WTC11 (cell line): ENCODE measurements around the gene ARHGAP6. TPM values are rescaled to one million over a fixed set of nuclear protein-coding genes. Genes with fewer than 3 reads are reported as not detected.

Experiments
- ATAC-seq: fragments of 200-7000 bp; cut with Tn5 transposase; 2 replicates; pipeline ENCODE4 v1.10.0; 2021; ENCODE audit warnings: mild to moderate bottlenecking, moderate library complexity
- CTCF ChIA-PET: fragments of 300-600 bp; sonication (Branson Sonifier 250); formaldehyde crosslinking; loops from one replicate; lab custom pipeline; 2021; ENCODE audit warnings: antibody characterized with exemption; lab: Charles Lee
- POLR2A ChIA-PET: fragments of 350-600 bp; sonication (Branson Sonifier 250); formaldehyde crosslinking; loops from one replicate; lab custom pipeline; 2021; ENCODE audit warnings: antibody characterized with exemption; lab: Charles Lee
- DNase-seq: peaks from one replicate; pipeline ENCODE4 v3.0.0; 2021; ENCODE audit warnings: low spot score
- H3K27ac Mint-ChIP-seq: 2 replicates; pipeline ENCODE4 v1.8.0; 2021; ENCODE audit warnings: mixed read lengths
- H3K27me3 Mint-ChIP-seq: 2 replicates; pipeline ENCODE4 v1.8.0; 2021; ENCODE audit warnings: low read depth, mild to moderate bottlenecking, moderate library complexity, mixed read lengths
- H3K36me3 Mint-ChIP-seq: 2 replicates; pipeline ENCODE4 v1.8.0; 2021; ENCODE audit warnings: mixed read lengths
- H3K4me1 Mint-ChIP-seq: 2 replicates; pipeline ENCODE4 v1.8.0; 2022; ENCODE audit warnings: mixed read lengths
- H3K4me3 Mint-ChIP-seq: 2 replicates; pipeline ENCODE4 v1.8.0; 2021; ENCODE audit warnings: mild to moderate bottlenecking, moderate library complexity, mixed read lengths
- H3K9me3 Mint-ChIP-seq: 2 replicates; pipeline ENCODE4 v1.8.0; 2021; ENCODE audit warnings: mixed read lengths
- EMX1 ChIP-seq: fragments of 250-450 bp; sonication (Bioruptor Pico); IDR thresholded peaks from 2 replicates; pipeline ENCODE4 v1.8.0; 2021; ENCODE audit warnings: mild to moderate bottlenecking
- ESRRA ChIP-seq: sonication (generic); formaldehyde crosslinking; IDR thresholded peaks from 2 replicates; pipeline ENCODE4 v1.8.1; 2022; ENCODE audit warnings: mild to moderate bottlenecking, missing genetic modification reagents, borderline replicate concordance
- GABPB1 ChIP-seq: sonication (generic); formaldehyde crosslinking; IDR thresholded peaks from 2 replicates; pipeline ENCODE4 v1.8.1; 2023; ENCODE audit warnings: mild to moderate bottlenecking, missing genetic modification reagents
- JUN ChIP-seq: sonication (generic); formaldehyde crosslinking; IDR thresholded peaks from 2 replicates; pipeline ENCODE4 v1.8.0; 2023; ENCODE audit warnings: mild to moderate bottlenecking, missing genetic modification reagents
- MXD4 ChIP-seq: fragments of 250-450 bp; sonication (Bioruptor Pico); IDR thresholded peaks from 2 replicates; pipeline ENCODE4 v1.8.0; 2021; ENCODE audit warnings: mild to moderate bottlenecking, moderate library complexity, borderline replicate concordance
- PRRX2 ChIP-seq: fragments of 250-450 bp; sonication (Bioruptor Pico); IDR thresholded peaks from 2 replicates; pipeline ENCODE4 v1.8.0; 2021; ENCODE audit warnings: mild to moderate bottlenecking
- RORB ChIP-seq: fragments of 250-450 bp; sonication (Bioruptor Pico); IDR thresholded peaks from 2 replicates; pipeline ENCODE4 v1.9.0; 2021; ENCODE audit warnings: mild to moderate bottlenecking
- SP1 ChIP-seq: sonication (generic); formaldehyde crosslinking; conservative IDR thresholded peaks from 2 replicates; pipeline ENCODE4 v1.8.1; 2022; ENCODE audit warnings: missing genetic modification reagents
- ZNF219 ChIP-seq: sonication (generic); formaldehyde crosslinking; IDR thresholded peaks from 2 replicates; pipeline ENCODE4 v1.8.0; 2023; ENCODE audit warnings: missing genetic modification reagents, mild to moderate bottlenecking, borderline replicate concordance
- total RNA-seq: library from RNA; stranded (reverse); gene quantifications from 3 replicates; pipeline ENCODE4 v1.2.3, GENCODE V29; 2021
- TF ChIP-seq, protein P1 (sequence below): sonication (generic); formaldehyde crosslinking; IDR thresholded peaks from 2 replicates; pipeline ENCODE4 v1.8.1; 2022; ENCODE audit warnings: low read depth, mild to moderate bottlenecking, moderate library complexity, missing genetic modification reagents, borderline replicate concordance
- TF ChIP-seq, protein P2 (sequence below): sonication (generic); formaldehyde crosslinking; IDR thresholded peaks from 2 replicates; pipeline ENCODE4 v1.8.0; 2023; ENCODE audit warnings: missing genetic modification reagents, mild to moderate bottlenecking, borderline replicate concordance
- TF ChIP-seq, protein P3 (sequence below): fragments of 250-450 bp; sonication (Bioruptor Pico); IDR thresholded peaks from 2 replicates; pipeline ENCODE4 v1.9.0; 2021; ENCODE audit warnings: mild to moderate bottlenecking, borderline replicate concordance
- TF ChIP-seq, protein P4 (sequence below): sonication (generic); formaldehyde crosslinking; IDR thresholded peaks from 2 replicates; pipeline ENCODE4 v1.8.1; 2023; ENCODE audit warnings: mild to moderate bottlenecking, missing genetic modification reagents, borderline replicate concordance
- TF ChIP-seq, protein P5 (sequence below): sonication (generic); formaldehyde crosslinking; IDR thresholded peaks from 2 replicates; pipeline ENCODE4 v1.8.1; 2022; ENCODE audit warnings: low read depth, missing genetic modification reagents, borderline replicate concordance
- TF ChIP-seq, protein P6 (sequence below): sonication (generic); formaldehyde crosslinking; IDR thresholded peaks from 2 replicates; pipeline ENCODE4 v1.8.1; 2023; ENCODE audit warnings: mild to moderate bottlenecking, missing genetic modification reagents, moderate library complexity

The ARHGAP6 gene
- total RNA-seq, 1 experiment from 2014 or later = 1.0 TPM

DNA sequence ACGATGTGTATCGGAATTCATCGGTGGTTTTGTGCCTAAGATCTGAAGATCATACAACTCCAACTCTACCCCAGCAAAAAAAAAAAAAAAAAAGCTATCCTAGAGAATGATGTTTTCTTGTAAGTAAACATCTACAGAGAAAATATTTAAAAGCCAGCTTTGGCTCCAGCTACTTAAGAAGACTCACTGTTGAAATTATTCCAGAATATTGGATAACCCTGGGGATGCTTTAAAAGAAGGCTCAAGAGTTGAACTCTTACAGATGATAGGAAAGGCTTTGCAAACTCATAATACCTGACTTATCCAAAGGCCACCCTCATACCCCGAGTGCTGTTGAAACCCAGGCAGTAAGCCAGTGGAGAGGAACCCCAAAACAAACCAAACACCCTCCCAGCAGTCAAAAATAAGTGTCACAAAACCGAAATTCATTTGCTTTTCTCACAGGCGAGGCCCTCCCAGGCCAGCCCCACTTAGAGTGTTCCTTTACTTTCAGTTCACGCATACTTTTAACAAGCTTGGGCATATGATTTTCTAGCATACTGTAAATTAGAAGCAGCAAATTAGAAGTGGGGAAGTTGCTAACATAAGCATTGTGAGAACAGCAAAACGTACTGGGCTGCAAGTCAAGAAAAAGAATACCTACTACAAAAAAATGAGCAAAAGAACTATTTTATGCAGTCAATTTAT, 375.2 kb downstream of the ARHGAP6 start:
- H3K4me1 Mint-ChIP-seq = 0 out of 2 replicates have a peak, but pooled peaks cover 1% of the 10 kb centered on the region
- no peak overlapping the region for H3K4me3 Mint-ChIP-seq
- no peaks in the 10 kb centered on the region for H3K36me3 Mint-ChIP-seq
- peaks cover 47% of the 10 kb centered on the region for H3K27me3 Mint-ChIP-seq
- POLR2A ChIA-PET = no interaction called here
- no peaks in the 10 kb centered on the region for H3K9me3 Mint-ChIP-seq
- H3K27ac Mint-ChIP-seq = no peak overlapping the region
- no peak for TF ChIP-seq RORB (CRISPR knock-in tag)
- TF ChIP-seq, protein P1, sequence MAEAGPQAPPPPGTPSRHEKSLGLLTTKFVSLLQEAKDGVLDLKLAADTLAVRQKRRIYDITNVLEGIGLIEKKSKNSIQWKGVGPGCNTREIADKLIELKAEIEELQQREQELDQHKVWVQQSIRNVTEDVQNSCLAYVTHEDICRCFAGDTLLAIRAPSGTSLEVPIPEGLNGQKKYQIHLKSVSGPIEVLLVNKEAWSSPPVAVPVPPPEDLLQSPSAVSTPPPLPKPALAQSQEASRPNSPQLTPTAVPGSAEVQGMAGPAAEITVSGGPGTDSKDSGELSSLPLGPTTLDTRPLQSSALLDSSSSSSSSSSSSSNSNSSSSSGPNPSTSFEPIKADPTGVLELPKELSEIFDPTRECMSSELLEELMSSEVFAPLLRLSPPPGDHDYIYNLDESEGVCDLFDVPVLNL = no peak
- TF ChIP-seq, all 79 proteins: peak for 0
- CTCF ChIA-PET = no interaction called here
- ATAC-seq (no peak), DNase-seq (no peak)

DNA sequence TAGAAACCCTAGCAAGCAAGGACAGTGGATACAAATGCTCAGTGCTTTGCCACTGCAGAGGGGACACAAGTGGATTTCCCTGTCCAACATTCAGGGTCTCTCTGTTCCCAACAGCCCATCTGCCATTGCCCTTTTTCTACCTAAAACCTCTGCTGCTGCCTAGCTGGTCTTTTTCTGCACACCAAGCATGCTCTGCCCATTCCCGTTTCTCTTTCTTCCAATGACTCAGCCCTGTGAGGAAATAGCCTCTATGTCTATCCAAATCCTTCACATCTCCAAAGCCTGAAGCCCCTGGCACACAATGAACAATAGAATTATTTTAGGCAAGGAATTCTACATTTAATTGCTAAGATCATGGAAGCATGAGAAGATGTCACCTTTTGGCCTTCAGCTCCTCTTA, 378.2 kb downstream of the ARHGAP6 start:
- Mint-ChIP-seq H3K9me3 (no peaks in the 10 kb centered on the region), H3K27ac (no peak overlapping the region), H3K27me3 (peaks cover 21% of the 10 kb centered on the region), H3K4me1 (no peaks in the 10 kb centered on the region), H3K36me3 (no peaks in the 10 kb centered on the region), H3K4me3 (no peak overlapping the region)
- DNase-seq (no peak), ATAC-seq (no peak)
- ChIA-PET CTCF (no interaction called here), POLR2A (no interaction called here)
- TF ChIP-seq SP1 (CRISPR knock-in tag) (no peak), JUN (CRISPR knock-in tag) (no peak), PRRX2 (CRISPR knock-in tag) (no peak), GABPB1 (CRISPR knock-in tag) (no peak), MXD4 (CRISPR knock-in tag) (no peak), ZNF219 (CRISPR knock-in tag) (no peak), ESRRA (CRISPR knock-in tag) (no peak), EMX1 (no peak)
- TF ChIP-seq, protein P2, sequence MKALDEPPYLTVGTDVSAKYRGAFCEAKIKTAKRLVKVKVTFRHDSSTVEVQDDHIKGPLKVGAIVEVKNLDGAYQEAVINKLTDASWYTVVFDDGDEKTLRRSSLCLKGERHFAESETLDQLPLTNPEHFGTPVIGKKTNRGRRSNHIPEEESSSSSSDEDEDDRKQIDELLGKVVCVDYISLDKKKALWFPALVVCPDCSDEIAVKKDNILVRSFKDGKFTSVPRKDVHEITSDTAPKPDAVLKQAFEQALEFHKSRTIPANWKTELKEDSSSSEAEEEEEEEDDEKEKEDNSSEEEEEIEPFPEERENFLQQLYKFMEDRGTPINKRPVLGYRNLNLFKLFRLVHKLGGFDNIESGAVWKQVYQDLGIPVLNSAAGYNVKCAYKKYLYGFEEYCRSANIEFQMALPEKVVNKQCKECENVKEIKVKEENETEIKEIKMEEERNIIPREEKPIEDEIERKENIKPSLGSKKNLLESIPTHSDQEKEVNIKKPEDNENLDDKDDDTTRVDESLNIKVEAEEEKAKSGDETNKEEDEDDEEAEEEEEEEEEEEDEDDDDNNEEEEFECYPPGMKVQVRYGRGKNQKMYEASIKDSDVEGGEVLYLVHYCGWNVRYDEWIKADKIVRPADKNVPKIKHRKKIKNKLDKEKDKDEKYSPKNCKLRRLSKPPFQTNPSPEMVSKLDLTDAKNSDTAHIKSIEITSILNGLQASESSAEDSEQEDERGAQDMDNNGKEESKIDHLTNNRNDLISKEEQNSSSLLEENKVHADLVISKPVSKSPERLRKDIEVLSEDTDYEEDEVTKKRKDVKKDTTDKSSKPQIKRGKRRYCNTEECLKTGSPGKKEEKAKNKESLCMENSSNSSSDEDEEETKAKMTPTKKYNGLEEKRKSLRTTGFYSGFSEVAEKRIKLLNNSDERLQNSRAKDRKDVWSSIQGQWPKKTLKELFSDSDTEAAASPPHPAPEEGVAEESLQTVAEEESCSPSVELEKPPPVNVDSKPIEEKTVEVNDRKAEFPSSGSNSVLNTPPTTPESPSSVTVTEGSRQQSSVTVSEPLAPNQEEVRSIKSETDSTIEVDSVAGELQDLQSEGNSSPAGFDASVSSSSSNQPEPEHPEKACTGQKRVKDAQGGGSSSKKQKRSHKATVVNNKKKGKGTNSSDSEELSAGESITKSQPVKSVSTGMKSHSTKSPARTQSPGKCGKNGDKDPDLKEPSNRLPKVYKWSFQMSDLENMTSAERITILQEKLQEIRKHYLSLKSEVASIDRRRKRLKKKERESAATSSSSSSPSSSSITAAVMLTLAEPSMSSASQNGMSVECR = no peak
- TF ChIP-seq, protein P3, sequence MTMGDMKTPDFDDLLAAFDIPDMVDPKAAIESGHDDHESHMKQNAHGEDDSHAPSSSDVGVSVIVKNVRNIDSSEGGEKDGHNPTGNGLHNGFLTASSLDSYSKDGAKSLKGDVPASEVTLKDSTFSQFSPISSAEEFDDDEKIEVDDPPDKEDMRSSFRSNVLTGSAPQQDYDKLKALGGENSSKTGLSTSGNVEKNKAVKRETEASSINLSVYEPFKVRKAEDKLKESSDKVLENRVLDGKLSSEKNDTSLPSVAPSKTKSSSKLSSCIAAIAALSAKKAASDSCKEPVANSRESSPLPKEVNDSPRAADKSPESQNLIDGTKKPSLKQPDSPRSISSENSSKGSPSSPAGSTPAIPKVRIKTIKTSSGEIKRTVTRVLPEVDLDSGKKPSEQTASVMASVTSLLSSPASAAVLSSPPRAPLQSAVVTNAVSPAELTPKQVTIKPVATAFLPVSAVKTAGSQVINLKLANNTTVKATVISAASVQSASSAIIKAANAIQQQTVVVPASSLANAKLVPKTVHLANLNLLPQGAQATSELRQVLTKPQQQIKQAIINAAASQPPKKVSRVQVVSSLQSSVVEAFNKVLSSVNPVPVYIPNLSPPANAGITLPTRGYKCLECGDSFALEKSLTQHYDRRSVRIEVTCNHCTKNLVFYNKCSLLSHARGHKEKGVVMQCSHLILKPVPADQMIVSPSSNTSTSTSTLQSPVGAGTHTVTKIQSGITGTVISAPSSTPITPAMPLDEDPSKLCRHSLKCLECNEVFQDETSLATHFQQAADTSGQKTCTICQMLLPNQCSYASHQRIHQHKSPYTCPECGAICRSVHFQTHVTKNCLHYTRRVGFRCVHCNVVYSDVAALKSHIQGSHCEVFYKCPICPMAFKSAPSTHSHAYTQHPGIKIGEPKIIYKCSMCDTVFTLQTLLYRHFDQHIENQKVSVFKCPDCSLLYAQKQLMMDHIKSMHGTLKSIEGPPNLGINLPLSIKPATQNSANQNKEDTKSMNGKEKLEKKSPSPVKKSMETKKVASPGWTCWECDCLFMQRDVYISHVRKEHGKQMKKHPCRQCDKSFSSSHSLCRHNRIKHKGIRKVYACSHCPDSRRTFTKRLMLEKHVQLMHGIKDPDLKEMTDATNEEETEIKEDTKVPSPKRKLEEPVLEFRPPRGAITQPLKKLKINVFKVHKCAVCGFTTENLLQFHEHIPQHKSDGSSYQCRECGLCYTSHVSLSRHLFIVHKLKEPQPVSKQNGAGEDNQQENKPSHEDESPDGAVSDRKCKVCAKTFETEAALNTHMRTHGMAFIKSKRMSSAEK (CRISPR knock-in tag) = no peak
- TF ChIP-seq, protein P4, sequence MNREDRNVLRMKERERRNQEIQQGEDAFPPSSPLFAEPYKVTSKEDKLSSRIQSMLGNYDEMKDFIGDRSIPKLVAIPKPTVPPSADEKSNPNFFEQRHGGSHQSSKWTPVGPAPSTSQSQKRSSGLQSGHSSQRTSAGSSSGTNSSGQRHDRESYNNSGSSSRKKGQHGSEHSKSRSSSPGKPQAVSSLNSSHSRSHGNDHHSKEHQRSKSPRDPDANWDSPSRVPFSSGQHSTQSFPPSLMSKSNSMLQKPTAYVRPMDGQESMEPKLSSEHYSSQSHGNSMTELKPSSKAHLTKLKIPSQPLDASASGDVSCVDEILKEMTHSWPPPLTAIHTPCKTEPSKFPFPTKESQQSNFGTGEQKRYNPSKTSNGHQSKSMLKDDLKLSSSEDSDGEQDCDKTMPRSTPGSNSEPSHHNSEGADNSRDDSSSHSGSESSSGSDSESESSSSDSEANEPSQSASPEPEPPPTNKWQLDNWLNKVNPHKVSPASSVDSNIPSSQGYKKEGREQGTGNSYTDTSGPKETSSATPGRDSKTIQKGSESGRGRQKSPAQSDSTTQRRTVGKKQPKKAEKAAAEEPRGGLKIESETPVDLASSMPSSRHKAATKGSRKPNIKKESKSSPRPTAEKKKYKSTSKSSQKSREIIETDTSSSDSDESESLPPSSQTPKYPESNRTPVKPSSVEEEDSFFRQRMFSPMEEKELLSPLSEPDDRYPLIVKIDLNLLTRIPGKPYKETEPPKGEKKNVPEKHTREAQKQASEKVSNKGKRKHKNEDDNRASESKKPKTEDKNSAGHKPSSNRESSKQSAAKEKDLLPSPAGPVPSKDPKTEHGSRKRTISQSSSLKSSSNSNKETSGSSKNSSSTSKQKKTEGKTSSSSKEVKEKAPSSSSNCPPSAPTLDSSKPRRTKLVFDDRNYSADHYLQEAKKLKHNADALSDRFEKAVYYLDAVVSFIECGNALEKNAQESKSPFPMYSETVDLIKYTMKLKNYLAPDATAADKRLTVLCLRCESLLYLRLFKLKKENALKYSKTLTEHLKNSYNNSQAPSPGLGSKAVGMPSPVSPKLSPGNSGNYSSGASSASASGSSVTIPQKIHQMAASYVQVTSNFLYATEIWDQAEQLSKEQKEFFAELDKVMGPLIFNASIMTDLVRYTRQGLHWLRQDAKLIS (CRISPR knock-in tag) = no peak
- TF ChIP-seq, protein P5, sequence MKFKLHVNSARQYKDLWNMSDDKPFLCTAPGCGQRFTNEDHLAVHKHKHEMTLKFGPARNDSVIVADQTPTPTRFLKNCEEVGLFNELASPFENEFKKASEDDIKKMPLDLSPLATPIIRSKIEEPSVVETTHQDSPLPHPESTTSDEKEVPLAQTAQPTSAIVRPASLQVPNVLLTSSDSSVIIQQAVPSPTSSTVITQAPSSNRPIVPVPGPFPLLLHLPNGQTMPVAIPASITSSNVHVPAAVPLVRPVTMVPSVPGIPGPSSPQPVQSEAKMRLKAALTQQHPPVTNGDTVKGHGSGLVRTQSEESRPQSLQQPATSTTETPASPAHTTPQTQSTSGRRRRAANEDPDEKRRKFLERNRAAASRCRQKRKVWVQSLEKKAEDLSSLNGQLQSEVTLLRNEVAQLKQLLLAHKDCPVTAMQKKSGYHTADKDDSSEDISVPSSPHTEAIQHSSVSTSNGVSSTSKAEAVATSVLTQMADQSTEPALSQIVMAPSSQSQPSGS (CRISPR knock-in tag) = no peak
- TF ChIP-seq, protein P6, sequence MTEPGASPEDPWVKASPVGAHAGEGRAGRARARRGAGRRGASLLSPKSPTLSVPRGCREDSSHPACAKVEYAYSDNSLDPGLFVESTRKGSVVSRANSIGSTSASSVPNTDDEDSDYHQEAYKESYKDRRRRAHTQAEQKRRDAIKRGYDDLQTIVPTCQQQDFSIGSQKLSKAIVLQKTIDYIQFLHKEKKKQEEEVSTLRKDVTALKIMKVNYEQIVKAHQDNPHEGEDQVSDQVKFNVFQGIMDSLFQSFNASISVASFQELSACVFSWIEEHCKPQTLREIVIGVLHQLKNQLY (CRISPR knock-in tag) = no peak
